Jurkat, Clone E6-1 (cell line): ENCODE results near the gene UROD.
A peak's percentile ranks its signal among the peaks of the same experiment; 100 is the strongest.

Experiments used
- DNase-seq: peaks from one replicate; pipeline ENCODE4 v3.0.0-alpha.2; 2011; ENCODE audit warnings: low read depth, low spot score
- H3K4me3 ChIP-seq: 2 replicates; pipeline ENCODE4 v1.5.1; 2011; ENCODE audit warnings: mild to moderate bottlenecking, low read length, control low read depth, moderate library complexity

The UROD gene

DNA sequence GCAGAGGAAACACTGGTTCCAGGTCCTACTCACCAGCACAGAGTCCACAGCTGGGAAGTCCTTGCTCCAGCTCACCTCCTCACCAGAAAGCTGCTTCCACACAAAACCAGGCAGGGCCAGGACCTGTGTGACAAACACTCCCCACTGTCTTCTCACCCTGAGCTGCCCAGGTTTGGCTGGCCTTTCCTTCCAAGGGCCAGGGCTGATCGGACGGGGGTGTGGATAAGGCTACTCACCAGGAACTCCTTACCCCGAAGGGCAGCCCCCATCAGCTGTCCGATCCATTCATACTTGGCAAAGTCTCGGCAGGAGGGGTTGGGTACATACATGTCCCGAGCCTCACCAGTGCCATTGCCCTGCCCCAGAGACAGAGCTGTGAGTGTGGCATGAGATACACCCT is 6.3 kb upstream of the UROD start:
- no peak overlapping the region for H3K4me3 ChIP-seq
- DNase-seq: no peak

- no peak for DNase-seq
- H3K4me3 ChIP-seq: no peak overlapping the region
Observed at GRCh38 chr1:45007311-45007710, 4.7 kb upstream of the UROD start.

DNA sequence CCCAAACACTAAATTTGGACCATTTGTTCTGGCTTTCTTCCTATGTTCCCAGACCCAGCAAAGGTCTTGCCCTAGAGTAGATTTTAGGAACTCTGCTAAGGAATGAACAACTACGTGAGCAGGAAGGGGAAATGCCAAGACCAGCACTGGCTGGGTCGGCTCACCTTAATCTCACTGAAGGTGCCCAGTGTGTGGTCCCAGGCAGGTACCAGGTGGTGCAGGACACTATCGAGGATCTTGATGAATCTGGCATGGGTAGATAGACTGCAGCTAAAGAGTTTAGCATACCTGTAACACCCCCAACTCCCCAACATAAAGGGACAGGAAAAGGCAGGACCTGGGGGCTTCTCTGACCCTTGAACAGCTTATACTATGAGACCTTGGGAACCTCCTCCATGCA is 4.0 kb upstream of the UROD start:
- DNase-seq: no peak
- H3K4me3 ChIP-seq: no peak overlapping the region

- no peak for DNase-seq
- no peak overlapping the region for H3K4me3 ChIP-seq
Observed at GRCh38 chr1:45008516-45008915, 3.5 kb upstream of the UROD start.

DNA sequence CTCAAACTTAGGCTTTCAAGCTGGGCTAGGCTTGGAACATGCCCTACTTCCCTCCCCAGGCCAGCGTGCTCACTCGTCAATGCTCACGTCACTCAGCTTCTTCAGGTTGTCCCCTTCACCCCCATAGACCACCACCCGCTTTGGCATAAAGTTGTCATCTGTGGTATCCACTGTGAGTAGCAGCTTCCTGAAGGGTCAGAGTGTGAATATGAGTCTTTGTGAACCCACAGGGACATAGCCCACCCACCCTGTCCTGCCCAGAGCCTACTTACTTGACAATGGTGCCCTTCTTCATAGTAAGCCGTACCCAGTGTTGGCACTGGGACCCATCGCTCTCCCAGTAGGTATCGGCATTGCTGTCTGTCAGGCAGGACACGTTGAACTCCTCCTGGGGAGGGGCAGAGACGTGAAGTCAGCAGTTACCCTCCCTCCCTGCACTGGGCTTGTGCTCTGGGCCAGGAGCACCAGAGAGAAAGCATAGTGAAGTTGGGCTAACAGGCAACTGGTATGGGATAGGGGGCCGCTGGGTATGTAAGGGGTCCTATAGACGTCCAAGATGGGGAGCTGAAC is 2.7 kb upstream of the UROD start:
- H3K4me3 ChIP-seq: no peak overlapping the region
- no peak for DNase-seq

DNA sequence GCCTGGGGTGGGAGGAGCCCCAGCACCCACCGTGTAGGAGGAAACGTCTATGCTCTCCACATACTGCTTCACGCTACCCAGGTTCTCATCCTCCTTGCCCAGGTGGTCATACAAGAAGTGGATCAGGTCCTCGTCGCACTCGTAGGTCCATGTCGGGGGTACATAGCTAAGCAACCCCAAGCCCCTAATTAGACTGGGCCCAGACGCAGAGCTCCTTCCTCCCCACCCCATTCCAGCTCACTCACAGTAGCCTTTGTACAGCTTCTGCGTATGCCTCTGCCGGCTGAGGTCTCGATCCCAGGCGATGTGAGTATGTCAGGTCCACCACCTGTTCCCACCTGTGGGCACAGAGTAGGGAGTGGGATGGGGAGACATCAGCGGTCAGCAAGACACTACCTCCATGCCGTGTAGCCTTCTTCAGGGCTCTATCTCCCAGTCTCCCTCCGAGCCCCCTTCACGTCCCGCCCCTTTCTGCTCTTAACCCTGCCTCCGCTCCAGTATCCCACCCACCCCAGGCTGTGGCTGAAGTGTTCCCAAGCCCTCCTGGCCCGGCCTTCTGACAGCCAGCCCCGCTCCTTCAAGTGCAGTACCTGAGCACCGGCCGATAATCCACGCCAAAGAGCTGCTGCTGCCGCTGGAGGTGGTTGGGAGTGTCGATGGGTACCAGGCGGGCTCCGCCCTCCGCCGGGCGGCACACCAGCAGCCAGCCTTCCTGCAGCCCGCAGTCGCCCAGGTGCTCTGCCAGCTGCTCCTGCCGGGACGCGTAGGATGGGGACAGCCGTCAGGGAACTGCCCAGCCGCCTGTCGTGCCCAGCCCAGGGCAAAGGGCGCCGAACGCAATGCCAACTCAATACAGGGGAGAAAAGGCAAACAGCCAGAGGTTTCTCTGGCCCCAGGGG is 1.8 kb upstream of the UROD start:
- DNase-seq: no peak
- peak overlapping the region; percentile 74 for H3K4me3 ChIP-seq

- H3K4me3 ChIP-seq: peak within 1 kb of the TSS; percentile 74
- DNase-seq: peak; percentile 74
Observed at GRCh38 chr1:45010855-45011811, 921 bp upstream of the UROD start, which contains the start of gene HECTD3. Gene HECTD3, minus strand, starts transcription at chr1:45011324. Its CDS starts 67 bp downstream, at chr1:45011257.

DNA sequence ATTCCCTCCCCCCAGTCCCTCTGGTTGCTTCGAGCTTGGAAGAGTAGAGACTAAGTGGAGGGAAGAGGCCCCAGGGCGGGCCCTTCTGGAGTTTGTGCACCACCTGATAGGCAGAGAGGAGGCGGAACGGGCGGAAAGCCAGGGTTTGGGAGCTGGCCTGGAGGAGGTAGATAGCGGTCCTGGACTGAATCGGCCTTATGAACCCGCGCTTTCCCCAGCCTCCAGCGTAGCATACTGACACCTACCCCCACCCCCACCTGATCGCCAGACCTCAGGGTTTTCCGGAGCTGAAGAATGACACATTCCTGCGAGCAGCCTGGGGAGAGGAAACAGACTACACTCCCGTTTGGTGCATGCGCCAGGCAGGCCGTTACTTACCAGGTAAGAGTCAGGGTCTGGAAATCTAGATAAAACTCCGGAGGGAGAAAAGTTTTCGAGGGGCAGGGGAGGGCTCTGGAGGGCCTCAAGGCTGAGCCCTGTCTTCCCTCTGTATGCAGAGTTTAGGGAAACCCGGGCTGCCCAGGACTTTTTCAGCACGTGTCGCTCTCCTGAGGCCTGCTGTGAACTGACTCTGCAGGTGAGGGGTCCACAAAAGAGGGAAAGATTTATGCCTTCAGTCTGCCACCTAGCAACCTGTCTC is 705 bp downstream of the UROD start:
- H3K4me3 ChIP-seq: peak overlapping the region; percentile 74
- DNase-seq: no peak

GRCh38 chr1:45013551-45014209 is 1.6 kb downstream of the UROD start:
- DNase-seq: no peak
- no peak overlapping the region for H3K4me3 ChIP-seq

DNA sequence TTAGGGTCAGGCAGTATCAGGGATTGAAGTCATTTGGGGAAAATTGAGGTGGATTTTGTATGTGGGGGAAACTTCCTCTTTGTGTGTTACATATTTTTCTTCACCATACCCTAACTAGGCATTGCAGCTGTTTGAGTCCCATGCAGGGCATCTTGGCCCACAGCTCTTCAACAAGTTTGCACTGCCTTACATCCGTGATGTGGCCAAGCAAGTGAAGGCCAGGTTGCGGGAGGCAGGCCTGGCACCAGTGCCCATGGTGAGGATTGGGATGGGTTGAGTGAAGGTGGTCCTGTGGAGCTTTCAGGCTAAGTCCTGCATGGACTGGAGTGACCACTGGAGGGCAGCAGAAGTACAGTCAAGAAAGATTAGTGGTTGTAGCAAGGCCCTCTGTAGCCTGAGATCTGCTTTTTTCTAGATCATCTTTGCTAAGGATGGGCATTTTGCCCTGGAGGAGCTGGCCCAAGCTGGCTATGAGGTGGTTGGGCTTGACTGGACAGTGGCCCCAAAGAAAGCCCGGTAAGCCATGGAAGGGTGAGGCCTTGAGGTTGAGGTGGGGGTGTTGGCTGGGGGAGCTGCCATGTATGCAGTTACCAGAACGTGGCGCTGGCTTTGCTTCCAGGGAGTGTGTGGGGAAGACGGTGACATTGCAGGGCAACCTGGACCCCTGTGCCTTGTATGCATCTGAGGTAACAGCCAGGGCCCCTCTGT is 2.4 kb downstream of the UROD start:
- DNase-seq: peak; percentile 81
- H3K4me3 ChIP-seq: no peak overlapping the region

- H3K4me3 ChIP-seq: no peak overlapping the region
- DNase-seq: no peak
Observed at GRCh38 chr1:45015683-45016082, 3.6 kb downstream of the UROD start.

- no peak overlapping the region for H3K4me3 ChIP-seq
- DNase-seq: no peak
Observed at GRCh38 chr1:45016090-45016697, 4.1 kb downstream of the UROD start.

DNA sequence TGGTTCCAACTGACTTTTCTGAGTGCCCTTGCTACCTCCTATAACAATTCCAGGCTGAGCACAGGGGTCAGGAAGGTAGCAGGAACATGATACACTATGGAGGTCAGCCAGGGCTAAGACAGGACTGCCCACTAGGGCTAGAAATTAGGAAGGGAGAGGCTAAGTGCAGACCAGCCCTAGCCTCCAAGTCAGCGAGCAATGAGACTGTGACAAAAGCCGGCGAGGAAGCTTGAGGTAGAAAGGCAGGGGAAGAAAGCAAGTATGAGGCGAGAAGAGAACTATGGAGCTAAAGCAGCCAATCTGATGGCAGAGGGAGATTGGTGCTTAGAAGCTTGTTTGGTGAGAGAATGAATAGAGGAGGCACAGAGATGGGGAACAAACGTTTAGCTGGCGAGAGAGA is 4.7 kb downstream of the UROD start:
- no peak overlapping the region for H3K4me3 ChIP-seq
- no peak for DNase-seq

DNA sequence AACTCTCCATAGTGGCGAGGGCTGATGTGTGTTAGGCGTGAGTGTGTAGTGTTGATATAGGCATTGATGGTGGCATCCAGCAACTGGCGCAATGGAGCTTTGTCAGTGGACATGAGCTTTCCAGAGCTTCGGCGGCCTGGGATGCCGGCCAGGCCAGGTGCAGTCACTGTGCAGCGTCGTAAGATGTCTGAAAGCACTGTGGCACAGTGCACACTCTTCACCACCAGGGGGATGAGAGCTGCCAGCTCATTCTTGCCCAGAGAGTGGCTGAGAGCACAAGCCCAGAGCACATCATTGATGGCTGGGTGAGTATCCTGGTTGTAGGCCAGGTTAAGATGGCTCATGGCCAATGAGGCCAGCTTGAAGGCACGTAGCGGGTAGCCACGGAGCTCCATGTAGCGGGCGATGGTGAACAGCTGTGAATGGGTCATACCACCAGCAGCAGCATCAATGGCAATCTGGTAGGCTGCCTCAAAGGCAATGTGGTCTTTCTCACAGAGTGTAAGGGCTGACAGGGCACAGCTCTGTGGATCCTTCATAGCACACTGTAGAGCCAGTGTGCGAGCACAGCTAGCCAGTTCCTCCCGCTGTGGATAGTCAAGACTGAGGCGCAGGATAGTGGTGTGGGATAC is 6.7 kb downstream of the UROD start:
- peak; percentile 61 for DNase-seq
- H3K4me3 ChIP-seq: no peak overlapping the region

DNA sequence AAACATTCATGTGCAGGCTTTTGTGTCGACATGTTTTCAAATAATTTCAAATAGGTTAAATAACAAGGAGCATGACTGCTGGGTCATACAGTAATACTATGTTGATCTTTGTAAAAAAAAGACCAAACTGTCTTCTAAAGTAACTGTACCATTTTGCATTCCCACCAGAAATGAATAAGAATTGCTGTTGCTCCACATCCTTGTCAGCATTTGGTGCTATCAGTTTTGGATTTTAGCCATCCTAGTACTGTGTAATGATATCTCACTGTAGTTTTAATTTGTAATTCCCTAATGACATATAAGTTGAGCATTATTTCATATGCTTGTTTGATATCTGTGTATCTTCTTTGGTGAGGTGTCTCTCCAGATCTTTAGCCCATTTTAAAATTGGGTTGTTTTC is 11.6 kb downstream of the UROD start:
- no peak for DNase-seq
- H3K4me3 ChIP-seq: no peak overlapping the region

- DNase-seq: no peak
- H3K4me3 ChIP-seq: no peak overlapping the region
Observed at GRCh38 chr1:45026446-45026845, 14.4 kb downstream of the UROD start.

DNA sequence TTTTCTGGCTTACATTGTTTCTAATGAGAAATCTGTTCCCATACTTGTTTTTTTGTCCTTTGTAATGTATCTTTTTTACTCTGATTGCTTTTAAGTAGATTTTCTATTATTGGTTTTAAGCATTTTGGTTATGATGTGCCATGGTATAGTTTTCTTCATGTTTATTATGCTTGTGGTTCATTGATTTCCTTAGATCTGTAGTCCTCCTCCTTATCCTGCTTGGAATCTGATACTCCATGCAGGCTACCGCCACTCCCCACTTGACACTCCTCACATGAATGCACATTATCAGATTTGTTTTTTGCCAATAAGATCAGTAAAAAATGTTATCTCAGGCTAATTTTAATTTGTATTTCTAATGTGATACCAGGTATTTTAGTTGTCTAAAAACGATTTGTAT is 20.8 kb downstream of the UROD start:
- DNase-seq: no peak
- no peak overlapping the region for H3K4me3 ChIP-seq
